H1 (cell line): ENCODE results near the gene KRT1. TPM values are rescaled to one million over a fixed set of nuclear protein-coding genes. Genes with fewer than 3 reads are reported as not detected.

Experiments used
- CTCF ChIA-PET: fragments of 300-600 bp; sonication (Branson Sonifier 250); formaldehyde crosslinking; loops from one replicate; lab custom pipeline; 2021; ENCODE audit not compliant: partially characterized antibody; lab: Charles Lee
- POLR2A ChIA-PET: fragments of 300-600 bp; sonication (Branson Sonifier 250); formaldehyde crosslinking; loops from one replicate; lab custom pipeline; 2021; ENCODE audit warnings: inconsistent platforms; ENCODE audit not compliant: partially characterized antibody; lab: Charles Lee
- DNase-seq, 2 experiments: peaks; one replicate each; pipeline versions ENCODE4 v3.0.0 to v3.0.0-alpha.2; 2010 to 2022; ENCODE audit warnings: low spot score in 2 of 2, low read depth in 1 of 2, mixed read lengths in 1 of 2
- FAIRE-seq: peaks from 2 replicates; lab custom pipeline; 2011; peaks lifted over from hg19 to GRCh38; lab: Jason Lieb, UNC
- H2AFZ ChIP-seq: 2 replicates; pipeline ENCODE4 v1.8.1; 2012; ENCODE audit warnings: low read length, inconsistent platforms
- H2AK5ac ChIP-seq: 2 replicates; pipeline ENCODE4 v1.6.1; 2013; ENCODE audit warnings: low read depth, low read length
- H2BK120ac ChIP-seq: replicated peaks from 2 replicates; pipeline ENCODE3; 2013; ENCODE audit warnings: low read depth, low read length, inconsistent platforms
- H2BK12ac ChIP-seq: 2 replicates; pipeline ENCODE4 v1.6.1; 2013; ENCODE audit warnings: low read depth, low read length
- H2BK15ac ChIP-seq: 2 replicates; pipeline ENCODE4 v1.6.1; 2013; ENCODE audit warnings: low read length
- H2BK20ac ChIP-seq: 2 replicates; pipeline ENCODE4 v1.6.1; 2013; ENCODE audit warnings: low read length
- H2BK5ac ChIP-seq: 2 replicates; pipeline ENCODE4 v1.6.1; 2013; ENCODE audit warnings: low read depth, low read length
- H3K14ac ChIP-seq: 2 replicates; pipeline ENCODE4 v1.6.1; 2013; ENCODE audit warnings: inconsistent platforms; ENCODE audit not compliant: insufficient read length
- H3K18ac ChIP-seq: 2 replicates; pipeline ENCODE4 v1.6.1; 2013; ENCODE audit warnings: low read length; ENCODE audit errors: extremely low read depth
- H3K23ac ChIP-seq: 2 replicates; pipeline ENCODE4 v1.6.1; 2013; ENCODE audit warnings: inconsistent platforms; ENCODE audit not compliant: insufficient read length
- H3K23me2 ChIP-seq: 2 replicates; pipeline ENCODE4 v1.6.1; 2013; ENCODE audit warnings: low read depth, low read length
- H3K27ac ChIP-seq: 2 replicates; pipeline ENCODE4 v1.6.1; 2011; ENCODE audit warnings: low read depth, low read length, inconsistent platforms
- H3K27me3 ChIP-seq, 4 experiments: replicated peaks in 1 of 4; 1 replicate in 1 of 4; 2 replicates in 3 of 4; pipeline versions ENCODE4 v1.6.1 to v1.8.1; 2011 to 2013; ENCODE audit warnings: low read length in 3 of 4, mild to moderate bottlenecking in 3 of 4, inconsistent platforms in 2 of 4, mixed read lengths in 2 of 4, moderate library complexity in 1 of 4; ENCODE audit not compliant: control insufficient read depth in 3 of 4, insufficient read depth in 3 of 4; ENCODE audit errors: extremely low read depth in 1 of 4
- H3K36me3 ChIP-seq, 4 experiments: 2 replicates each; pipeline versions ENCODE4 v1.6.1 to v1.8.1; 2011 to 2013; ENCODE audit warnings: mild to moderate bottlenecking in 4 of 4, low read length in 3 of 4, moderate library complexity in 2 of 4, control low read depth in 1 of 4, inconsistent platforms in 1 of 4; ENCODE audit not compliant: insufficient read depth in 4 of 4, control insufficient read depth in 2 of 4
- H3K4ac ChIP-seq: replicated peaks from 2 replicates; pipeline ENCODE3; 2013; ENCODE audit warnings: low read length, low read depth, mixed read lengths, inconsistent platforms; ENCODE audit not compliant: insufficient read length
- H3K4me1 ChIP-seq, 4 experiments: replicated peaks in 1 of 4; 1 replicate in 1 of 4; 2 replicates in 3 of 4; pipeline versions ENCODE4 v1.6.1 to v1.8.1; 2011 to 2013; ENCODE audit warnings: low read length in 3 of 4, inconsistent platforms in 2 of 4, mixed read lengths in 1 of 4; ENCODE audit not compliant: insufficient read depth in 4 of 4, control insufficient read depth in 3 of 4
- H3K4me2 ChIP-seq, 2 experiments: 2 replicates each; pipeline versions ENCODE4 v1.6.1 to v1.8.1; 2011 to 2013; ENCODE audit warnings: low read depth in 2 of 2, low read length in 2 of 2, control low read depth in 1 of 2, inconsistent platforms in 1 of 2, mild to moderate bottlenecking in 1 of 2; ENCODE audit not compliant: insufficient read depth in 1 of 2
- H3K4me3 ChIP-seq, 4 experiments: fragments of 200-600, 300-600 bp in 1 of 4; sonication (generic), shearing (Covaris generic), sonication (Bioruptor Twin) in 1 of 4; 2 replicates each; pipeline versions ENCODE4 v1.5.1 to v1.8.1; 2011 to 2016; ENCODE audit warnings: low read length in 4 of 4, low read depth in 3 of 4, control low read depth in 2 of 4, inconsistent platforms in 2 of 4, mild to moderate bottlenecking in 2 of 4, mixed read lengths in 1 of 4, moderate library complexity in 1 of 4; ENCODE audit not compliant: insufficient read depth in 2 of 4; ENCODE audit errors: extremely low read depth in 1 of 4
- H3K56ac ChIP-seq: replicated peaks from 2 replicates; pipeline ENCODE3; 2013; ENCODE audit warnings: low read depth, mild to moderate bottlenecking, mixed read lengths, low read length, inconsistent platforms; ENCODE audit not compliant: insufficient read length
- H3K79me1 ChIP-seq: 2 replicates; pipeline ENCODE4 v1.6.1; 2013; ENCODE audit warnings: low read depth, low read length, control low read depth
- H3K79me2 ChIP-seq, 2 experiments: 2 replicates each; pipeline versions ENCODE4 v1.6.1 to v1.8.1; 2012 to 2013; ENCODE audit warnings: low read length in 2 of 2, mild to moderate bottlenecking in 2 of 2, inconsistent platforms in 1 of 2; ENCODE audit not compliant: insufficient read depth in 2 of 2, control insufficient read depth in 1 of 2
- H3K9ac ChIP-seq, 4 experiments: replicated peaks in 1 of 4; 1 replicate in 1 of 4; 2 replicates in 3 of 4; pipeline versions ENCODE4 v1.6.1 to v1.8.1; 2011 to 2013; ENCODE audit warnings: low read depth in 3 of 4, low read length in 3 of 4, control low read depth in 2 of 4, mild to moderate bottlenecking in 2 of 4, moderate library complexity in 2 of 4, inconsistent platforms in 1 of 4; ENCODE audit errors: extremely low read depth in 1 of 4
- H3K9me3 ChIP-seq, 2 experiments: 2 replicates each; pipeline versions ENCODE4 v1.6.1 to v1.8.1; 2012 to 2013; ENCODE audit warnings: mild to moderate bottlenecking in 2 of 2, moderate library complexity in 2 of 2, control low read depth in 1 of 2, inconsistent platforms in 1 of 2, low read depth in 1 of 2, low read length in 1 of 2, mixed read lengths in 1 of 2; ENCODE audit not compliant: insufficient read depth in 2 of 2
- H4K20me1 ChIP-seq, 2 experiments: replicated peaks in 1 of 2; 2 replicates each; pipeline versions ENCODE3 to v1.8.1; 2011 to 2013; ENCODE audit warnings: inconsistent platforms in 2 of 2, low read length in 2 of 2, mild to moderate bottlenecking in 1 of 2; ENCODE audit not compliant: insufficient read depth in 2 of 2, control insufficient read depth in 1 of 2
- H4K5ac ChIP-seq: 2 replicates; pipeline ENCODE4 v1.6.1; 2013; ENCODE audit warnings: low read length, low read depth, mixed read lengths, inconsistent platforms; ENCODE audit not compliant: insufficient read length
- H4K8ac ChIP-seq: 2 replicates; pipeline ENCODE4 v1.8.0; 2013; ENCODE audit warnings: mild to moderate bottlenecking, moderate library complexity, low read length, inconsistent platforms; ENCODE audit not compliant: insufficient read depth; ENCODE audit errors: extremely low read depth
- H4K91ac ChIP-seq: replicated peaks from 2 replicates; pipeline ENCODE3; 2013; ENCODE audit warnings: low read length, mixed read lengths, inconsistent platforms; ENCODE audit not compliant: insufficient read length
- WGBS, 2 experiments: shearing (Covaris generic) in 1 of 2; methylation state at CpG; one replicate each; pipeline versions ENCODE4 v1.1.6 to v1.1.7; 2013 to 2015; ENCODE audit warnings: low lambda C conversion rate in 2 of 2, mixed read lengths in 2 of 2, inconsistent platforms in 1 of 2, low coverage in 1 of 2, missing lambda C conversion rate in 1 of 2; ENCODE audit not compliant: insufficient replicate concordance in 2 of 2, insufficient coverage in 1 of 2, insufficient read length in 1 of 2; ENCODE audit errors: extremely low coverage in 1 of 2, missing lambda C conversion rate in 1 of 2; 5-methylcytosine and 5-hydroxymethylcytosine counted together
- polyA plus RNA-seq, 7 experiments: library from polyadenylated mRNA; depleted of rRNA in 3 of 7; stranded (reverse) in 5 of 7; unstranded in 2 of 7; fragments of >200 nt in 5 of 7; fragments of 200-250 nt in 2 of 7; gene quantifications; 1 replicate in 5 of 7; 2 replicates in 1 of 7; 4 replicates in 1 of 7; pipeline versions ENCODE4 v1.2.1 to v1.2.3, GENCODE V29; 2011 to 2013; ENCODE audit warnings: missing spikeins in 2 of 7, mixed read lengths in 2 of 7
- total RNA-seq: library from RNA; stranded (reverse); fragmentation: NEBNext Ultra II Directional; extraction: Animal tissue kit (Norgen Biotek cat#: 25700); gene quantifications from 2 replicates; pipeline ENCODE4 v1.2.1, GENCODE V29; 2021

KRT1 gene
- total and polyA plus RNA-seq, 2 of the 8 experiments (the other 6 are each of a cell fraction or from before 2014, with no cell fraction given) = not detected

DNA sequence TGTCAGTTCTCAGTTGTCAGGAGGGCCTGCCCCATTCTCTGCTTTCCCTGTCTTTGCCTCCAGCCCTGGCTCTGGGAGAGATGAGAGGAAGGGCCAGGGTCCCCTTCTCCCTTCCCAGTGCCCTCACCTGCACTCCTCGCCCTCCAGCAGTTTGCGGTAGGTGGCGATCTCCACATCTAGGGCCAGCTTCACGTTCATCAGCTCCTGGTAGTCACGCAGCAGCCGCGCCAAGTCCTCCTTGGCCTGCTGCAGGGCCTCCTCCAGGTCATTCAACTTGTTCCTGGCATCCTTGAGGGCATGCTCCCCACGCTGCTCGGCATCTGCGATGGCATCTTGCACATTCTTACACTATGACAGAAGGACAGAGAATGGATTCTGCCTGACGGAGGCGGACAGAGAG lies 33.6 kb downstream of the KRT1 start:
- Histone ChIP-seq H4K20me1 (no peaks in the 10 kb centered on the region), H3K4me3 (no peak overlapping the region), H3K18ac (no peak overlapping the region), H4K8ac (no peak overlapping the region), H3K79me1 (no peaks in the 10 kb centered on the region), H3K79me2 (no peaks in the 10 kb centered on the region), H3K27ac (no peak overlapping the region), H2BK120ac (no peak overlapping the region), H2BK15ac (peak overlapping the region; percentile 54; the same call in 1 of the 2 replicates), H3K56ac (no peak overlapping the region), H4K5ac (no peak overlapping the region), H3K23ac (no peak overlapping the region), H3K4me2 (no peak overlapping the region), H2BK20ac (no peak overlapping the region), H2AFZ (no peak overlapping the region), H3K36me3 (no peaks in the 10 kb centered on the region), H2BK12ac (no peak overlapping the region), H3K9ac (no peak overlapping the region), H3K4me1 (no peaks in the 10 kb centered on the region), H2AK5ac (no peak overlapping the region), H4K91ac (no peak overlapping the region), H3K9me3 (peaks cover 0 to 1% of the 10 kb centered on the region in 2 experiments; a peak in 1 of 4 replicates), H3K27me3 (peaks cover 0 to 4% (median 0%) of the 10 kb centered on the region in 4 experiments; a peak in 1 of 7 replicates), H2BK5ac (no peak overlapping the region), H3K14ac (no peak overlapping the region), H3K4ac (no peak overlapping the region), H3K23me2 (no peaks in the 10 kb centered on the region)
- FAIRE-seq (no peak), DNase-seq (peak in 1 of 2 experiments; percentile 46)
- 70% methylated on average over 12 of the region's 12 CpGs; no CpG with 5 or more reads in 1 of the 2 experiments for WGBS, 2 experiments
- ChIA-PET POLR2A (no interaction called here), CTCF (interaction anchor here (0.6 to 2.1 kb wide), 8 partner anchors 10 to 274 kb away, joined by 3 to 6 read pairs (median 4); no protein-coding TSS in a partner anchor)
